Measurements from ENCODE around the gene FIGNL2.

The FIGNL2 gene

GRCh38 chr12:51852404-51853137 lies 4.1 kb upstream of the FIGNL2 start:
- DNase-seq: no peak

GRCh38 chr12:51851413-51852124 lies 3.1 kb upstream of the FIGNL2 start:
- DNase-seq: peak in 1 of 2 donors; percentile 31

GRCh38 chr12:51850965-51851299 lies 2.4 kb upstream of the FIGNL2 start:
- DNase-seq: no peak

- DNase-seq: no peak
These were observed 1.8 kb upstream of the FIGNL2 start for GRCh38 chr12:51850081-51850964.

- DNase-seq: no peak
These were observed 570 bp upstream of the FIGNL2 start for GRCh38 chr12:51848841-51849735.

GRCh38 chr12:51847643-51848325 lies 734 bp downstream of the FIGNL2 start:
- DNase-seq: peak in 1 of 2 donors; percentile 26

- peak; percentile 26 to 28 for DNase-seq
These were observed 1.4 kb downstream of the FIGNL2 start for GRCh38 chr12:51846911-51847642.

- DNase-seq: no peak
These were observed 2.2 kb downstream of the FIGNL2 start for GRCh38 chr12:51846271-51846691.

- no peak for DNase-seq
These were observed 3.0 kb downstream of the FIGNL2 start for GRCh38 chr12:51845482-51845881.

- DNase-seq: no peak
These were observed 3.7 kb downstream of the FIGNL2 start for GRCh38 chr12:51844854-51845253.

GRCh38 chr12:51841727-51842126 lies 6.8 kb downstream of the FIGNL2 start:
- DNase-seq: no peak

GRCh38 chr12:51840966-51841365 lies 7.6 kb downstream of the FIGNL2 start:
- no peak for DNase-seq

GRCh38 chr12:51839310-51839947 lies 9.1 kb downstream of the FIGNL2 start:
- DNase-seq: no peak

GRCh38 chr12:51838762-51839161 lies 9.8 kb downstream of the FIGNL2 start:
- no peak for DNase-seq

GRCh38 chr12:51838036-51838435 lies 10.5 kb downstream of the FIGNL2 start:
- no peak for DNase-seq

- no peak for DNase-seq
These were observed 11.2 kb downstream of the FIGNL2 start for GRCh38 chr12:51837286-51837685.

- no peak for DNase-seq
These were observed 11.7 kb downstream of the FIGNL2 start for GRCh38 chr12:51836827-51837173.

- DNase-seq: no peak
These were observed 12.3 kb downstream of the FIGNL2 start for GRCh38 chr12:51836041-51836826.

GRCh38 chr12:51834411-51834810 lies 14.1 kb downstream of the FIGNL2 start:
- no peak for DNase-seq
